Karpas-422 (cell line): Measurements from ENCODE around the gene PRKG1. TPM values are rescaled to one million over a fixed set of nuclear protein-coding genes. Genes with fewer than 3 reads are reported as not detected.

Experiments used
- DNase-seq: peaks from one replicate; pipeline ENCODE4 v3.0.0-alpha.2; 2015
- H2AFZ ChIP-seq: fragments of 200-600 bp; sonication (generic); 2 replicates; pipeline ENCODE4 v1.6.1; 2014; ENCODE audit warnings: antibody characterized with exemption, low read length, mixed read lengths
- H3K27ac ChIP-seq: fragments of 200-600 bp; sonication (generic); 2 replicates; pipeline ENCODE4 v1.5.1; 2014; ENCODE audit warnings: mild to moderate bottlenecking, low read length, moderate library complexity
- H3K27me3 ChIP-seq: fragments of 200-600 bp; sonication (generic); 2 replicates; pipeline ENCODE4 v1.6.1; 2014; ENCODE audit warnings: low read length, mixed read lengths
- H3K36me3 ChIP-seq: fragments of 200-600 bp; sonication (generic); 2 replicates; pipeline ENCODE4 v1.6.1; 2014; ENCODE audit warnings: low read length, mixed read lengths; ENCODE audit not compliant: insufficient read depth
- H3K4me1 ChIP-seq: fragments of 200-600 bp; sonication (generic); 2 replicates; pipeline ENCODE4 v1.6.1; 2014; ENCODE audit warnings: mild to moderate bottlenecking, low read length, mixed read lengths
- H3K4me2 ChIP-seq: fragments of 200-600 bp; sonication (generic); 2 replicates; pipeline ENCODE4 v1.6.1; 2014; ENCODE audit warnings: low read length, low read depth, mild to moderate bottlenecking; ENCODE audit not compliant: poor library complexity, severe bottlenecking
- H3K4me3 ChIP-seq: fragments of 200-600 bp; sonication (generic); 2 replicates; pipeline ENCODE4 v1.5.1; 2014; ENCODE audit warnings: mild to moderate bottlenecking, antibody characterized with exemption, low read length, mixed read lengths
- H3K79me2 ChIP-seq: fragments of 200-600 bp; sonication (generic); 2 replicates; pipeline ENCODE4 v1.6.1; 2014; ENCODE audit warnings: mild to moderate bottlenecking, low read length, mixed read lengths
- H3K9ac ChIP-seq: fragments of 200-600 bp; sonication (generic); 2 replicates; pipeline ENCODE4 v1.6.0; 2014; ENCODE audit warnings: low read length
- H3K9me2 ChIP-seq: fragments of 200-600 bp; sonication (generic), shearing (Covaris generic); replicated peaks from 2 replicates; pipeline ENCODE4 v1.6.0; 2014; ENCODE audit warnings: mild to moderate bottlenecking, low read length, moderate library complexity; ENCODE audit not compliant: insufficient read depth
- H3K9me3 ChIP-seq: fragments of 300-700, 200-600 bp; sonication (generic); 2 replicates; pipeline ENCODE4 v1.6.1; 2014; ENCODE audit warnings: low read length, mixed read lengths
- H4K20me1 ChIP-seq: fragments of 200-600 bp; sonication (generic); 2 replicates; pipeline ENCODE4 v1.6.1; 2014; ENCODE audit warnings: mild to moderate bottlenecking, antibody characterized with exemption, low read length, low read depth; ENCODE audit not compliant: insufficient read depth
- total RNA-seq: library from RNA; depleted of rRNA; stranded (reverse); fragments of >200 nt; shearing (Covaris generic); gene quantifications from 2 replicates; pipeline ENCODE4 v1.2.3, GENCODE V29; 2014; ENCODE audit warnings: low replicate concordance

PRKG1 gene
- total RNA-seq, 1 experiment from 2014 or later = not detected

GRCh38 chr10:51843966-51844365, 769.7 kb downstream of the PRKG1 start:
- no peaks in the 10 kb centered on the region for H3K9me2 ChIP-seq
- no peak for DNase-seq
- no peaks in the 10 kb centered on the region for H4K20me1 ChIP-seq
- no peaks in the 10 kb centered on the region for H3K27me3 ChIP-seq
- H3K9me3 ChIP-seq = no peaks in the 10 kb centered on the region; the same call in 1 of the 2 replicates
- no peak overlapping the region for H3K4me2 ChIP-seq
- no peak overlapping the region for H3K4me3 ChIP-seq
- no peak overlapping the region for H3K9ac ChIP-seq
- no peak overlapping the region for H3K27ac ChIP-seq
- H3K36me3 ChIP-seq = no peaks in the 10 kb centered on the region
- H2AFZ ChIP-seq = no peak overlapping the region
- no peaks in the 10 kb centered on the region for H3K79me2 ChIP-seq
- no peaks in the 10 kb centered on the region for H3K4me1 ChIP-seq

- Histone ChIP-seq H2AFZ (no peak overlapping the region), H4K20me1 (no peaks in the 10 kb centered on the region), H3K9me3 (peaks cover 7% of the 10 kb centered on the region; the same call in 1 of the 2 replicates), H3K27me3 (no peaks in the 10 kb centered on the region), H3K27ac (no peak overlapping the region), H3K4me3 (no peak overlapping the region), H3K36me3 (no peaks in the 10 kb centered on the region), H3K79me2 (no peaks in the 10 kb centered on the region), H3K9ac (no peak overlapping the region), H3K4me2 (no peak overlapping the region), H3K9me2 (no peaks in the 10 kb centered on the region), H3K4me1 (no peaks in the 10 kb centered on the region)
- no peak for DNase-seq
Measured at GRCh38 chr10:51846856-51847506, 772.7 kb downstream of the PRKG1 start.

GRCh38 chr10:51852297-51852696, 778.0 kb downstream of the PRKG1 start:
- Histone ChIP-seq H3K36me3 (no peaks in the 10 kb centered on the region), H3K4me1 (no peaks in the 10 kb centered on the region), H3K4me3 (no peak overlapping the region), H3K9me3 (peaks cover 7% of the 10 kb centered on the region; the same call in 1 of the 2 replicates), H3K27me3 (no peaks in the 10 kb centered on the region), H3K79me2 (no peaks in the 10 kb centered on the region), H3K27ac (no peak overlapping the region), H3K4me2 (no peak overlapping the region), H4K20me1 (no peaks in the 10 kb centered on the region), H3K9me2 (no peaks in the 10 kb centered on the region), H2AFZ (no peak overlapping the region), H3K9ac (no peak overlapping the region)
- DNase-seq = no peak

GRCh38 chr10:51857305-51857704, 783.0 kb downstream of the PRKG1 start:
- no peaks in the 10 kb centered on the region for H4K20me1 ChIP-seq
- no peaks in the 10 kb centered on the region for H3K36me3 ChIP-seq
- H2AFZ ChIP-seq = no peak overlapping the region
- H3K9ac ChIP-seq = no peak overlapping the region
- DNase-seq = no peak
- H3K27me3 ChIP-seq = no peaks in the 10 kb centered on the region
- no peaks in the 10 kb centered on the region for H3K9me3 ChIP-seq
- H3K4me3 ChIP-seq = no peak overlapping the region
- no peaks in the 10 kb centered on the region for H3K4me1 ChIP-seq
- no peak overlapping the region for H3K4me2 ChIP-seq
- H3K9me2 ChIP-seq = no peaks in the 10 kb centered on the region
- H3K27ac ChIP-seq = no peak overlapping the region
- H3K79me2 ChIP-seq = no peaks in the 10 kb centered on the region

- H3K4me2 ChIP-seq = no peak overlapping the region
- no peaks in the 10 kb centered on the region for H3K27me3 ChIP-seq
- no peaks in the 10 kb centered on the region for H3K36me3 ChIP-seq
- no peaks in the 10 kb centered on the region for H3K9me3 ChIP-seq
- H3K9ac ChIP-seq = no peak overlapping the region
- no peak for DNase-seq
- no peak overlapping the region for H3K27ac ChIP-seq
- no peaks in the 10 kb centered on the region for H3K9me2 ChIP-seq
- no peaks in the 10 kb centered on the region for H3K4me1 ChIP-seq
- no peak overlapping the region for H2AFZ ChIP-seq
- H3K4me3 ChIP-seq = no peak overlapping the region
- H3K79me2 ChIP-seq = no peaks in the 10 kb centered on the region
- no peaks in the 10 kb centered on the region for H4K20me1 ChIP-seq
Measured at GRCh38 chr10:51860257-51860656, 786.0 kb downstream of the PRKG1 start.

- H3K27ac ChIP-seq = no peak overlapping the region
- H3K27me3 ChIP-seq = no peaks in the 10 kb centered on the region
- H3K9ac ChIP-seq = no peak overlapping the region
- H4K20me1 ChIP-seq = no peaks in the 10 kb centered on the region
- no peaks in the 10 kb centered on the region for H3K79me2 ChIP-seq
- H3K4me3 ChIP-seq = no peak overlapping the region
- H2AFZ ChIP-seq = no peak overlapping the region
- no peaks in the 10 kb centered on the region for H3K9me2 ChIP-seq
- H3K9me3 ChIP-seq = no peaks in the 10 kb centered on the region
- no peak for DNase-seq
- H3K36me3 ChIP-seq = no peaks in the 10 kb centered on the region
- no peak overlapping the region for H3K4me2 ChIP-seq
- no peaks in the 10 kb centered on the region for H3K4me1 ChIP-seq
Measured at GRCh38 chr10:51861051-51861450, 786.8 kb downstream of the PRKG1 start.

GRCh38 chr10:51861731-51862130, 787.4 kb downstream of the PRKG1 start:
- H3K4me2 ChIP-seq = no peak overlapping the region
- no peaks in the 10 kb centered on the region for H3K4me1 ChIP-seq
- H3K27me3 ChIP-seq = no peaks in the 10 kb centered on the region
- H3K9me2 ChIP-seq = no peaks in the 10 kb centered on the region
- no peaks in the 10 kb centered on the region for H3K36me3 ChIP-seq
- H3K9me3 ChIP-seq = no peaks in the 10 kb centered on the region
- no peak overlapping the region for H3K4me3 ChIP-seq
- no peak overlapping the region for H3K27ac ChIP-seq
- no peaks in the 10 kb centered on the region for H4K20me1 ChIP-seq
- no peak overlapping the region for H2AFZ ChIP-seq
- DNase-seq = no peak
- H3K9ac ChIP-seq = no peak overlapping the region
- H3K79me2 ChIP-seq = no peaks in the 10 kb centered on the region

GRCh38 chr10:51862149-51862548, 787.9 kb downstream of the PRKG1 start:
- Histone ChIP-seq H3K9me2 (no peaks in the 10 kb centered on the region), H4K20me1 (no peaks in the 10 kb centered on the region), H3K9ac (no peak overlapping the region), H3K36me3 (no peaks in the 10 kb centered on the region), H3K4me3 (no peak overlapping the region), H3K4me1 (no peaks in the 10 kb centered on the region), H3K4me2 (no peak overlapping the region), H3K27me3 (no peaks in the 10 kb centered on the region), H3K79me2 (no peaks in the 10 kb centered on the region), H3K9me3 (no peaks in the 10 kb centered on the region), H2AFZ (no peak overlapping the region), H3K27ac (no peak overlapping the region)
- no peak for DNase-seq
